DND-41 (cell line): ENCODE measurements around the gene LOXL3.

Source experiments
- EZH2 ChIP-seq: IDR thresholded peaks from 3 replicates; pipeline ENCODE4 v1.6.1; 2012; ENCODE audit warnings: borderline replicate concordance, low read depth, mild to moderate bottlenecking, moderate library complexity, low read length, inconsistent platforms; ENCODE audit not compliant: severe bottlenecking
- TF ChIP-seq, protein P1 (sequence below): IDR thresholded peaks from 2 replicates; pipeline ENCODE4 v1.5.1; 2012; ENCODE audit warnings: borderline replicate concordance, low read length, moderate library complexity, mild to moderate bottlenecking; ENCODE audit not compliant: poor library complexity, severe bottlenecking; ENCODE audit errors: extremely low read depth

DNA sequence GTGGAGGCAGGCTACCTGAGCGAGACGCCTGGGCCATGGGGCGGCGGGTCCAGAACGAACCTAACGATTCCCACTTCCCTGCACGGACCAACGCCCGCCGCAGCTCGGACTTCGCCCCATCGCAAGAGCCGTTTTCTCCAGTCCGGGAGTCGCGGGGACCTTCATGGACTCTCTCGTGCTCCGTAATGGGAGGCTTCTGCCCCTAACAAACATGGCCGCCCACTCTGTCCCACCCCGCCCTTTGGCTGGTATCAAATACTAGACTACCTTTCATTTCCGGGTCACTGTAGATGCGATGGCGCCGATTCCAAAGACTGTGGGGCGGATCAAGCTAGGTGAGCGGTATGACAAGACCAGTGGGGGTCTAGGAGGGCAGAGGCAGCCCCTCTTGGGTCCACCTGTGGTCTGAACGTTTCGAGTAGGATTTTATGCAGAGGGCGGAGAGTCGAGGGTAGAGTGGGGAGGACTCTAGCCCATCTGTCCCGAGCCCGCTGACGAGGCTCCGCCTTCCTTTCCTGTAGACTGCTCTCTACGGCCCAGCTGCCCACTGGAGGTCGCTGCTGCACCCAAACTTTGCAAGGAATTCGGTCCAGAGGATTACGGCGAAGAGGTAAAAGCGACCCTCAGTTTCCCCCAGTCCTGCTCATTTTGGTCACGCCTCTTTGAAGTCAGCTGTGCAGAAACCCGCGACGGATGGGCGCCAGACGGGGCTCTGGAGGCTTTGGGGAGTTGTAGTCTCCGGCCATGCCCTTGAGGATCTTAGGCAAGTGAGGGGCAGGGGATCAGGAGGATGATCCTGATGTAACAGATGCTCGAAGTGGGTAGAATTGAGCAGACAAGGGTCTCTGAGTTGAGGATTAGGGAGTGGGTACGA, 70.7 kb downstream of the LOXL3 start, which contains the start of the genes CCDC142 and TTC31:
- TF ChIP-seq, protein P1, sequence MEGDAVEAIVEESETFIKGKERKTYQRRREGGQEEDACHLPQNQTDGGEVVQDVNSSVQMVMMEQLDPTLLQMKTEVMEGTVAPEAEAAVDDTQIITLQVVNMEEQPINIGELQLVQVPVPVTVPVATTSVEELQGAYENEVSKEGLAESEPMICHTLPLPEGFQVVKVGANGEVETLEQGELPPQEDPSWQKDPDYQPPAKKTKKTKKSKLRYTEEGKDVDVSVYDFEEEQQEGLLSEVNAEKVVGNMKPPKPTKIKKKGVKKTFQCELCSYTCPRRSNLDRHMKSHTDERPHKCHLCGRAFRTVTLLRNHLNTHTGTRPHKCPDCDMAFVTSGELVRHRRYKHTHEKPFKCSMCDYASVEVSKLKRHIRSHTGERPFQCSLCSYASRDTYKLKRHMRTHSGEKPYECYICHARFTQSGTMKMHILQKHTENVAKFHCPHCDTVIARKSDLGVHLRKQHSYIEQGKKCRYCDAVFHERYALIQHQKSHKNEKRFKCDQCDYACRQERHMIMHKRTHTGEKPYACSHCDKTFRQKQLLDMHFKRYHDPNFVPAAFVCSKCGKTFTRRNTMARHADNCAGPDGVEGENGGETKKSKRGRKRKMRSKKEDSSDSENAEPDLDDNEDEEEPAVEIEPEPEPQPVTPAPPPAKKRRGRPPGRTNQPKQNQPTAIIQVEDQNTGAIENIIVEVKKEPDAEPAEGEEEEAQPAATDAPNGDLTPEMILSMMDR = peak; percentile 97
- TF ChIP-seq EZH2 = no peak
